Gastrocnemius medialis (tissue), 4 donors: ENCODE measurements around the gene ELF2.

Source experiments
- CTCF ChIP-seq, 5 experiments: fragments of 450-650 bp in 3 of 5; fragments of 200-600 bp in 2 of 5; sonication (generic) in 2 of 5; IDR thresholded peaks in 4 of 5; conservative IDR thresholded peaks in 1 of 5; 1 replicate in 4 of 5; 2 replicates in 1 of 5; pipeline ENCODE4 v1.5.1; 2016 to 2019; ENCODE audit warnings: antibody characterized with exemption in 5 of 5, mild to moderate bottlenecking in 3 of 5, moderate library complexity in 3 of 5
- POLR2A ChIP-seq, 2 donors: fragments of 450-650 bp; IDR thresholded peaks; one replicate each; pipeline ENCODE4 v1.6.1; 2017; ENCODE audit warnings: antibody characterized with exemption in 2 of 2, mild to moderate bottlenecking in 2 of 2, moderate library complexity in 2 of 2

- no peak for TF ChIP-seq CTCF (IDR thresholded peaks at IDR 0.05 in 4 of 5, conservative IDR thresholded peaks at IDR 0.05 in 1 of 5)
- TF ChIP-seq POLR2A (IDR thresholded peaks at IDR 0.05), result no peak
These were observed 134.0 kb downstream of the ELF2 start for GRCh38 chr4:139042981-139043460.
